Smooth muscle cell (in vitro differentiated cells): ENCODE data around the gene CHST11. TPM values are rescaled to one million over a fixed set of nuclear protein-coding genes. Genes with fewer than 3 reads are reported as not detected.

ENCODE experiments used
- DNase-seq: peaks from one replicate; lab custom pipeline; 2025; ENCODE audit not compliant: unreplicated experiment; lab: John Stamatoyannopoulos, UW
- H2AFZ ChIP-seq: fragments of 200-600 bp; sonication (generic); 2 replicates; pipeline ENCODE4 v1.6.0; 2016; ENCODE audit warnings: antibody characterized with exemption, low read depth, mild to moderate bottlenecking
- H3F3A ChIP-seq: fragments of 200-600 bp; sonication (generic); 2 replicates; pipeline ENCODE4 v1.6.0; 2017; ENCODE audit warnings: antibody characterized with exemption, low read depth
- H3K27ac ChIP-seq: fragments of 200-600 bp; sonication (generic); 2 replicates; pipeline ENCODE4 v1.5.1; 2016; ENCODE audit warnings: low read depth, mild to moderate bottlenecking
- H3K27me3 ChIP-seq: fragments of 200-600 bp; sonication (generic); 2 replicates; pipeline ENCODE4 v1.6.1; 2016; ENCODE audit warnings: low read depth, mild to moderate bottlenecking
- H3K36me3 ChIP-seq: fragments of 200-600 bp; sonication (generic); 2 replicates; pipeline ENCODE4 v1.5.1; 2016; ENCODE audit warnings: low read depth
- H3K4me1 ChIP-seq: fragments of 200-600 bp; sonication (generic); 2 replicates; pipeline ENCODE4 v1.5.1; 2016; ENCODE audit warnings: low read depth
- H3K4me2 ChIP-seq: fragments of 200-600 bp; sonication (generic); 2 replicates; pipeline ENCODE4 v1.6.0; 2016; ENCODE audit warnings: mild to moderate bottlenecking
- H3K4me3 ChIP-seq: fragments of 200-600 bp; sonication (generic); 2 replicates; pipeline ENCODE4 v1.5.1; 2016; ENCODE audit warnings: mild to moderate bottlenecking
- H3K79me2 ChIP-seq: fragments of 200-600 bp; sonication (generic); 2 replicates; pipeline ENCODE4 v1.6.0; 2016; ENCODE audit warnings: low read depth, mild to moderate bottlenecking
- H3K9ac ChIP-seq: fragments of 200-600 bp; sonication (generic); 2 replicates; pipeline ENCODE4 v1.6.0; 2016; ENCODE audit warnings: low read depth
- H3K9me3 ChIP-seq: fragments of 200-600 bp; sonication (generic); replicated peaks from 2 replicates; pipeline ENCODE4 v1.5.1; 2016; ENCODE audit warnings: low read depth
- H4K20me1 ChIP-seq: fragments of 200-600 bp; sonication (generic); 2 replicates; pipeline ENCODE4 v1.6.0; 2016; ENCODE audit warnings: low read depth
- WGBS: methylation state at CpG from one replicate; pipeline ENCODE4 v1.1.7; 2016; ENCODE audit warnings: low lambda C conversion rate; 5-methylcytosine and 5-hydroxymethylcytosine counted together
- polyA plus RNA-seq: library from polyadenylated mRNA; unstranded; fragments of >200 nt; fragmentation: Nextera tagmentation; extraction: Ambion mirVana; gene quantifications from 2 replicates; pipeline ENCODE4 v1.2.1, GENCODE V29; 2016
- total RNA-seq: library from RNA; depleted of rRNA; stranded (reverse); fragments of >200 nt; gene quantifications from 2 replicates; pipeline ENCODE4 v1.2.3, GENCODE V29; 2014
- TF ChIP-seq, protein P1 (sequence below): fragments of 200-600 bp; sonication (generic); IDR thresholded peaks from 2 replicates; pipeline ENCODE4 v1.5.1; 2017; ENCODE audit warnings: borderline replicate concordance, mild to moderate bottlenecking, antibody characterized with exemption; ENCODE audit not compliant: insufficient read depth, poor library complexity, severe bottlenecking

CHST11 gene
- 7.7 and 10.2 TPM in 2 replicates for total RNA-seq
- 6.9 and 15.9 TPM in 2 replicates for polyA plus RNA-seq

DNA sequence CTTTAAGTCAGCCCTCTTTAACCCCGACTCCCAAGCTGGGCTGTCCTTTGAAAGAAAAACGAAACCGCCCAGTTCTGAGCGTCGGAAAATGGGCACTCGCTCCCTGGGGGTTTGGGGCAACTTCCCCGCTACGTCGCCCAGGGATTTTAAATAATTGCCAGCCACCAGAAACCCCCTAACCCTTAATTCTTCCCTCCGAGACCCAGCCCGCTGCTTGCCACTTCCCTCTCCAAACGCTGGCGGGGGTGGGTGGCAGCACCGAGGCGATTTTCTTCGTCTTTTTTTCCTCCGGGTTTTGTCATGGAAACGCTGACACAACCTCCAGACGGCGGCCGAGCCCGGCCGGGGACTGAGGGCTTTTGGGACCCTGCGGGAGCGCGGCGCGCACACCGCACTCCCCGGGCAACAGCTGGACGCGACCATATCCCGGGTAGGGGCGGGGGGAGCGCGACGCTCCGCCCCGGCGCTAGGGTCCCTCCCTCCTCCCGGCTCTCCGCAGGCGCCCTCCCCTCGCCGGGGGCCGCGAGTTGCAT, at the start of gene CHST11:
CHST11 (plus strand) TSS at position 532 of the 533 bp plus-strand sequence.
- Histone ChIP-seq H4K20me1 (peaks cover 11% of the 10 kb centered on the region), H2AFZ (peak within 1 kb of the TSS; percentile 85), H3K36me3 (no peaks in the 10 kb centered on the region), H3K4me2 (peak within 1 kb of the TSS; percentile 99), H3K9me3 (no peaks in the 10 kb centered on the region), H3K79me2 (peaks cover 16% of the 10 kb centered on the region), H3K27me3 (no peaks in the 10 kb centered on the region), H3K4me1 (peaks cover 18% of the 10 kb centered on the region), H3K9ac (peak within 1 kb of the TSS; percentile 84), H3F3A (no peaks in the 10 kb centered on the region), H3K4me3 (peak within 1 kb of the TSS; percentile 81), H3K27ac (peak within 1 kb of the TSS; percentile 84)
- under 1% methylated on average over 43 of the region's 47 CpGs for WGBS
- TF ChIP-seq, protein P1, sequence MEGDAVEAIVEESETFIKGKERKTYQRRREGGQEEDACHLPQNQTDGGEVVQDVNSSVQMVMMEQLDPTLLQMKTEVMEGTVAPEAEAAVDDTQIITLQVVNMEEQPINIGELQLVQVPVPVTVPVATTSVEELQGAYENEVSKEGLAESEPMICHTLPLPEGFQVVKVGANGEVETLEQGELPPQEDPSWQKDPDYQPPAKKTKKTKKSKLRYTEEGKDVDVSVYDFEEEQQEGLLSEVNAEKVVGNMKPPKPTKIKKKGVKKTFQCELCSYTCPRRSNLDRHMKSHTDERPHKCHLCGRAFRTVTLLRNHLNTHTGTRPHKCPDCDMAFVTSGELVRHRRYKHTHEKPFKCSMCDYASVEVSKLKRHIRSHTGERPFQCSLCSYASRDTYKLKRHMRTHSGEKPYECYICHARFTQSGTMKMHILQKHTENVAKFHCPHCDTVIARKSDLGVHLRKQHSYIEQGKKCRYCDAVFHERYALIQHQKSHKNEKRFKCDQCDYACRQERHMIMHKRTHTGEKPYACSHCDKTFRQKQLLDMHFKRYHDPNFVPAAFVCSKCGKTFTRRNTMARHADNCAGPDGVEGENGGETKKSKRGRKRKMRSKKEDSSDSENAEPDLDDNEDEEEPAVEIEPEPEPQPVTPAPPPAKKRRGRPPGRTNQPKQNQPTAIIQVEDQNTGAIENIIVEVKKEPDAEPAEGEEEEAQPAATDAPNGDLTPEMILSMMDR: peak; percentile 4
- peak; percentile 63 for DNase-seq

DNA sequence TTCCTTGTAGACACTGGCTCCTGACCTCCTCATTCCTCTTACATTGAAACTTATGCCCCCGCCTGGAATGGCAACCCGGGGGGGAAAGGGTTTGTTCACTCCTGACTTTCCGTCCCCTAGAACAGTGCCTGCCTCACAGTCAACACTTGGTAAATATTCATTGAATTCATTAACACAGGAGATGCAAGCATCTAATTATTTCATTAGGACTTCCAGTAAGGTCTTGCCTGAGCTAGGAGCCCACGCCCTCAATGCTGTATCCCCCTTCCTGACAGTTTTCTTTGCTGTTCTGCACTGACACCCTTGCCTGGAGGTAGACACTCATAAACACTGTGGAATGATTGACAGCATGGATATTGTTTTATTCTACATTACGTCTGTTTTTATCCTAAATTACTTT, 49.3 kb upstream of the CHST11 start:
- Histone ChIP-seq H3K9ac (no peak overlapping the region), H4K20me1 (no peaks in the 10 kb centered on the region), H3F3A (no peaks in the 10 kb centered on the region), H3K9me3 (no peaks in the 10 kb centered on the region), H3K4me3 (no peak overlapping the region), H3K27me3 (no peaks in the 10 kb centered on the region), H3K27ac (no peak overlapping the region), H2AFZ (no peak overlapping the region), H3K79me2 (no peaks in the 10 kb centered on the region), H3K36me3 (no peaks in the 10 kb centered on the region), H3K4me1 (peaks cover 3% of the 10 kb centered on the region), H3K4me2 (no peak overlapping the region)
- TF ChIP-seq, protein P1: no peak
- 95% methylated on average over 5 of the region's 5 CpGs for WGBS
- no peak for DNase-seq

DNA sequence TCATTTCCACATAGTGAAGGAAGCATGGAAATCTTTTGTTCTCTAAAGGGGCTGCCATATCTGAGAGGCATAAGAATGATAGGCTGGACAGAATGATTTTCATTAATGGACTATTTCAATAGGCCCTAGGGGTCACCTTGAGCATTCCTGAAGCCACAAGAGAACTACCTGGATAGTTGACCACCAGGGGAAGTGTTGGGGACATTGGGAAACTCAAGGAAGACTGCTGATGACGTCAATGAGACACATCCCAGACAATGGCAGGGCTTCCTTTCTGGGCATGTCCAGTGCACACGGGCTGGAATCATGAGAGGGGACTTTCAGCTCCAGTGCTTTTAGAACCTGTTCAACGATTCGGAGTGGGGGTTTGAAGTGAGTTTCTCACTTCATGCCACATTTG, 48.8 kb upstream of the CHST11 start:
- Histone ChIP-seq H3F3A (no peaks in the 10 kb centered on the region), H3K9me3 (no peaks in the 10 kb centered on the region), H3K79me2 (no peaks in the 10 kb centered on the region), H3K4me1 (peaks cover 3% of the 10 kb centered on the region), H3K27me3 (no peaks in the 10 kb centered on the region), H3K4me3 (no peak overlapping the region), H3K27ac (no peak overlapping the region), H3K36me3 (no peaks in the 10 kb centered on the region), H3K4me2 (no peak overlapping the region), H4K20me1 (no peaks in the 10 kb centered on the region), H3K9ac (no peak overlapping the region), H2AFZ (no peak overlapping the region)
- no peak for DNase-seq
- 50% methylated on average over 4 of the region's 4 CpGs for WGBS
- TF ChIP-seq, protein P1: no peak

DNA sequence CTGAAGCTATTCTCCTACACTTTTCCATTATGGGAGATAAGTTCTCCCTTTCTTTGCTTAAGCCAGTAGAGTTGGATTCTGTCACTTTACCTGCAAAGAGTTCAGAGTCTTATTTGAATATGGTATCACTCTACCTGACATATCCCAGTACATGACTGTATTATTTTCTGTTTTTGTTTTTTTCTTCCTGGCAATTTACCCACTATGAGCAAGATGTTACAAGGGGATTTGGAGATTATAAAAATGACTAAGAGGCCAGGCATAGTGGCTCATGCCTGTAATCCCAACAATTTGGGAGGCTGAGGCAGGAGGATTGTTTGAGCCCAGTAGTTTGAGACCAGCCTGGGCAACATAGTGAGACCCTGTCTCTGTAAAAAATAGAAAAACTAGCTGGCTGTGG, 46.4 kb upstream of the CHST11 start:
- no peak overlapping the region for H3K4me3 ChIP-seq
- H2AFZ ChIP-seq: no peak overlapping the region
- H3K79me2 ChIP-seq: no peaks in the 10 kb centered on the region
- peaks cover 11% of the 10 kb centered on the region for H3K4me1 ChIP-seq
- no peak overlapping the region for H3K4me2 ChIP-seq
- no peak overlapping the region for H3K27ac ChIP-seq
- H4K20me1 ChIP-seq: no peaks in the 10 kb centered on the region
- H3K9ac ChIP-seq: no peak overlapping the region
- no peaks in the 10 kb centered on the region for H3F3A ChIP-seq
- H3K36me3 ChIP-seq: no peaks in the 10 kb centered on the region
- no peaks in the 10 kb centered on the region for H3K9me3 ChIP-seq
- no peak for DNase-seq
- TF ChIP-seq, protein P1: no peak
- H3K27me3 ChIP-seq: no peaks in the 10 kb centered on the region
